Measurements from ENCODE around the gene TENM4. TPM values are rescaled to one million over a fixed set of nuclear protein-coding genes. Genes with fewer than 3 reads are reported as not detected.

The TENM4 gene
- total and polyA plus RNA-seq, 2 of the 8 experiments (the other 6 are each of a cell fraction or from before 2014, with no cell fraction given): 3.5 to 7.2 TPM

DNA sequence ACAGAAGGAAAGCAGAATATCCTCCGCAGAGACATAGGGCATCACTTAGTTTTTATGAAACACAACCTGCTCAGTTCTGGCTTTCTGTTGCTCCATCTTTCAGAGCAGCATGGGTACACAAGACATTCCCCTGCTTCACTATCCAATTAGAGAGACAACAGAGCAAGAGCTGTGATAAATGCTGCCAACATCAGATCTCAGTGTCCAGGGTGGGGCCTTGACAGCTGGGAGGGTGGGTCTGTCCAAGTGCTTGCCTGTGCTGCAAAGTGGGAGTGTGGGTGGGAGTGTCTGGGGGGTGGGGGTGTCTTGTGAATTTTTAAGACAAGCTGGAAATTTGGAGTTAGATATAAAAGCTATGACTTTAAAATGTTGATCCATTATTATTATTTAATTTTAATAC lies 369.6 kb downstream of the TENM4 start:
- Histone ChIP-seq H3K4ac (replicated peaks; ENCODE audit: insufficient read length, low read depth, low read length) (no peak overlapping the region), H3K23me2 (ENCODE audit: low read depth, low read length) (no peaks in the 10 kb centered on the region), H3K27ac (ENCODE audit: low read depth, low read length) (no peak overlapping the region), H3K14ac (ENCODE audit: insufficient read length) (no peak overlapping the region), H3K79me1 (ENCODE audit: low read depth, low read length) (no peaks in the 10 kb centered on the region), H2BK15ac (ENCODE audit: low read length) (no peak overlapping the region), H3K56ac (replicated peaks; ENCODE audit: insufficient read length, low read depth, low read length) (no peak overlapping the region), H3K9ac (replicated peaks in 1 of 4; ENCODE audit: extremely low read depth in 1 of 4, low read depth in 3 of 4, low read length in 3 of 4) (no peak overlapping the region), H2BK120ac (replicated peaks; ENCODE audit: low read depth, low read length) (no peak overlapping the region), H3K23ac (ENCODE audit: insufficient read length) (no peak overlapping the region), H2BK12ac (ENCODE audit: low read depth, low read length) (no peak overlapping the region), H3K79me2 (ENCODE audit: control insufficient read depth in 1 of 2, insufficient read depth in 2 of 2, low read length in 2 of 2) (no peaks in the 10 kb centered on the region), H3K9me3 (ENCODE audit: insufficient read depth in 2 of 2, low read depth in 1 of 2, low read length in 1 of 2) (peaks cover 0 to 6% of the 10 kb centered on the region in 2 experiments; a peak in 1 of 4 replicates), H3K4me1 (replicated peaks in 1 of 4; ENCODE audit: control insufficient read depth in 3 of 4, insufficient read depth in 4 of 4, low read length in 3 of 4) (peaks cover 2 to 22% (median 8%) of the 10 kb centered on the region in 4 experiments), H3K18ac (ENCODE audit: extremely low read depth, low read length) (no peak overlapping the region), H3K4me3 (ENCODE audit: extremely low read depth in 1 of 4, insufficient read depth in 2 of 4, low read depth in 3 of 4, low read length in 4 of 4) (no peak overlapping the region), H4K5ac (ENCODE audit: insufficient read length, low read depth, low read length) (no peak overlapping the region), H2BK5ac (ENCODE audit: low read depth, low read length) (no peak overlapping the region), H3K36me3 (ENCODE audit: control insufficient read depth in 2 of 4, insufficient read depth in 4 of 4, low read length in 3 of 4) (no peaks in the 10 kb centered on the region), H2AFZ (ENCODE audit: low read length) (no peak overlapping the region), H4K20me1 (replicated peaks in 1 of 2; ENCODE audit: control insufficient read depth in 1 of 2, insufficient read depth in 2 of 2, low read length in 2 of 2) (no peaks in the 10 kb centered on the region), H4K8ac (ENCODE audit: extremely low read depth, insufficient read depth, low read length) (no peak overlapping the region), H4K91ac (replicated peaks; ENCODE audit: insufficient read length, low read length) (no peak overlapping the region), H3K4me2 (ENCODE audit: insufficient read depth in 1 of 2, low read depth in 2 of 2, low read length in 2 of 2) (no peak overlapping the region), H2BK20ac (ENCODE audit: low read length) (no peak overlapping the region), H3K27me3 (replicated peaks in 1 of 4; ENCODE audit: control insufficient read depth in 3 of 4, extremely low read depth in 1 of 4, insufficient read depth in 3 of 4, low read length in 3 of 4) (no peaks in the 10 kb centered on the region), H2AK5ac (ENCODE audit: low read depth, low read length) (no peak overlapping the region)
- DNase-seq (ENCODE audit: low read depth in 1 of 2, low spot score in 2 of 2) (no peak), FAIRE-seq (no peak)
- CTCF ChIA-PET (ENCODE audit: partially characterized antibody): interaction anchor here (0.5 to 5.8 kb wide), 9 partner anchors 7 to 507 kb away, joined by 3 to 32 read pairs (median 18); no protein-coding TSS in a partner anchor
- 100% methylated on average over 1 of the region's 1 CpG; no CpG with 5 or more reads in 1 of the 2 experiments for WGBS, 2 experiments (ENCODE audit: extremely low coverage in 1 of 2, insufficient coverage in 1 of 2, insufficient read length in 1 of 2, insufficient replicate concordance in 2 of 2, low coverage in 1 of 2, low lambda C conversion rate in 2 of 2, missing lambda C conversion rate in 1 of 2)
- POLR2A ChIA-PET (ENCODE audit: partially characterized antibody): interaction anchor here (0.6 to 1.0 kb wide), 2 partner anchors 16 to 354 kb away, joined by 3 read pairs; no protein-coding TSS in a partner anchor
- TF ChIP-seq CTBP2 (IDR thresholded peaks at IDR 0.05; ENCODE audit: borderline replicate concordance, insufficient read depth, insufficient read length, low read length) (no peak), SP1 (IDR thresholded peaks at IDR 0.05; ENCODE audit: low read depth, low read length) (no peak), MAFK (IDR thresholded peaks at IDR 0.05; ENCODE audit: low read depth, low read length) (no peak), SP4 (IDR thresholded peaks at IDR 0.05; ENCODE audit: low read length) (no peak), EP300 (IDR thresholded peaks at IDR 0.05; ENCODE audit: borderline replicate concordance in 1 of 2, low read depth in 2 of 2, low read length in 2 of 2) (no peak), HDAC6 (IDR thresholded peaks at IDR 0.05; ENCODE audit: low read depth, low read length) (no peak), CHD2 (IDR thresholded peaks at IDR 0.05; ENCODE audit: low read length) (no peak), YY1 (IDR thresholded peaks at IDR 0.05; ENCODE audit: low read depth, low read length) (no peak), TAF1 (IDR thresholded peaks at IDR 0.05; ENCODE audit: low read depth, low read length) (no peak), EZH2 (IDR thresholded peaks at IDR 0.05; ENCODE audit: low read depth, low read length, severe bottlenecking) (no peak)
- TF ChIP-seq, protein P1, sequence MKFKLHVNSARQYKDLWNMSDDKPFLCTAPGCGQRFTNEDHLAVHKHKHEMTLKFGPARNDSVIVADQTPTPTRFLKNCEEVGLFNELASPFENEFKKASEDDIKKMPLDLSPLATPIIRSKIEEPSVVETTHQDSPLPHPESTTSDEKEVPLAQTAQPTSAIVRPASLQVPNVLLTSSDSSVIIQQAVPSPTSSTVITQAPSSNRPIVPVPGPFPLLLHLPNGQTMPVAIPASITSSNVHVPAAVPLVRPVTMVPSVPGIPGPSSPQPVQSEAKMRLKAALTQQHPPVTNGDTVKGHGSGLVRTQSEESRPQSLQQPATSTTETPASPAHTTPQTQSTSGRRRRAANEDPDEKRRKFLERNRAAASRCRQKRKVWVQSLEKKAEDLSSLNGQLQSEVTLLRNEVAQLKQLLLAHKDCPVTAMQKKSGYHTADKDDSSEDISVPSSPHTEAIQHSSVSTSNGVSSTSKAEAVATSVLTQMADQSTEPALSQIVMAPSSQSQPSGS (IDR thresholded peaks at IDR 0.05; ENCODE audit: low read length): no peak
